Measurements from ENCODE around the gene PCSK1.

PCSK1 gene

DNA sequence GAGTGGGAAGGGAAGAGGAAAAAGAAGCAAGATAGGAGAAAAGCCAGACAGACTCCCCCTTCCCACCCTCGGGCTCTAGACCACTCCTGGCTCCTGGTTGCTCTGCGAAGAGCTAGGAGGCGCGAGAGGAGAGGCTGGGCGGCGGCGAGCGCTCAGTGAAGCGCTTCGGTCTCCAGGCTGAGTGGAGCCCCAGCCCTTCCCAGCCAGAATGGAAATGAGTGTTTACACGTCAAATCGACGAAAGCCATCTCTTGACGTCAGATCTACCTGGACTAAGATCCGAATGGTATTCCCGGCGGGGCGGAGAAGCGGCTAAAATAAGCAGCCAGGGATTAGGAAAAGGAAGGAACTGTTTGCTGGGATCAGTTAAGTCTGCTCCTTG lies at the start of gene PCSK1:
TSS of gene PCSK1 (minus strand) at position 183 of the 382 bp plus-strand sequence. CDS start 206 bp downstream, outside the sequence.
- peak; percentile 85 to 94 (median 91) for DNase-seq

GRCh38 chr5:96481867-96482266 lies 48.8 kb upstream of the PCSK1 start:
- no peak for DNase-seq

GRCh38 chr5:96481009-96481786 lies 48.1 kb upstream of the PCSK1 start:
- peak in 1 of 3 experiments; percentile 16 for DNase-seq

DNA sequence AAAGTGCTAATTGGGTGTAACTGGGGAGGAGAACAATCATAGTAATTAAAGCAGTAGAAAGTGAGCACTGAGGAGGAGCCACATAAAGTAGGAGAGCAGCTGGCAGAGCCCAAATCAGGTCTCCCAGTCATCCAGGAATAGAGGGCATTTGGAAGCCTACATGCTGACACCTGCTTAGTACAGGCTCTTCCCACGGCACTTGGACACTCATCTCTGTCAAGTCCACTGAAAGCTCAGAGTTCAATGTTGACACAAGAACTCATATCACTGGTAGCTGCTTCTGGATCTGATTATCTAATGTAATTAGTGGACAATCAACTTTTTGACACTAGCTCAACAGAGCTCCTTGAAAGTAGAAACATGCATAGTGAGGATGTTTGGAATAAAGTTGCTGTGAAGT lies 45.9 kb upstream of the PCSK1 start:
- peak in 1 of 3 experiments; percentile 41 for DNase-seq

DNA sequence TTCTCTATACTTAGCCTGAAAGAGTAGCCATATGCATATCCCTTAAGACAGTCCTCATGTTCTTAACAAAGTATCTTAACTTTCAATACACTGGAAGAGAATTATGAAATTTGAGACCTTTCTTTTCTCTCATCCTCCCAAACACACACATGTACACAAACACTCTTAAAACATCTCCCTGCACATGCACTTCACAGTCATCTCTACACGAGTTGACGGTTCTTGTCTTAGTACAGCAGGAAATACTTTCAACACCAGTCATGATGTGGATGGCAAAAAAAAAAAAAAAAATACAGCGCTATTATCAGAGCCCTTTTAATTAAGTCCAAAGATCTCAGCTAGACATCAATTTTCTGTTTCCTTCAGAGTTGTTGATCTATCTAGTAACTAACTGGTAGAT lies 43.6 kb upstream of the PCSK1 start:
- no peak for DNase-seq

DNA sequence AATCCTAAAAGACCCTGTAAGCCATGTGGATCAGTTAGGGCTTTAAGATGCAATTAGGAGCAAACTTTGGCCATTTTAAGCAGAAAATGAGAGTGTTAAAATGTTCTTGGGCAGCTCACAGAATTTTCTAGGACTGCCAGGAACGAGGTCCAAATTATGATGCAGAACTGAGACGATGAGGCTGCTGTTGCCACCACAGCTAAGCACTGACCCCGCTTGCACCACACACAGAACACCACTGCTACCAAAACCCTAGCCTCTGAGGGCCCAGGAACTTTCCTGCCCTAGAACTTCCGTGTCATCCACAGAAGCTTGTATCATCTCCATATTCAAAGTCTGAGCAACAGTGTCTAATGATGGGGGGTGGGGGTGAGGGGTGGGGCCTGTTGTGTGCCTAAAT lies 41.0 kb upstream of the PCSK1 start:
- no peak for DNase-seq

DNA sequence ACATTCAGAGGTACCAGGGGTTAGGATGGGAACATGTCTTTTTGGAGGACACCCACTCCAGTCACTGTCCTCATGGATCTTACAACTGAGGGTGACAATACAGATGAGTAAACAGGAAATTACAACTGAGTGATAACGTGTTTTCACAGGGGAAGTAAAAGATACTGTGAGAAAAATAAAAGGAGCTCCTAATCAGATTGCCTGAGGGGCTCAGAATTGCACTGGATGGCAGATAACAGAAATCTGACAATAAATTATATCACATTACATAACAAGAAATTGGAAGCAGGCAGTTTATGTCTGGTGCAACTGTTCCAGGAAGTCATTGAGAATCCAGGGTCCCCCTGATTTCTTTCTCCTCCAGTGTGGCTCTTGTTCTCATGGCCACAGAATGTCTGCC lies 40.1 kb upstream of the PCSK1 start:
- no peak for DNase-seq

- no peak for DNase-seq
Observed at GRCh38 chr5:96470785-96471184, 37.7 kb upstream of the PCSK1 start.

DNA sequence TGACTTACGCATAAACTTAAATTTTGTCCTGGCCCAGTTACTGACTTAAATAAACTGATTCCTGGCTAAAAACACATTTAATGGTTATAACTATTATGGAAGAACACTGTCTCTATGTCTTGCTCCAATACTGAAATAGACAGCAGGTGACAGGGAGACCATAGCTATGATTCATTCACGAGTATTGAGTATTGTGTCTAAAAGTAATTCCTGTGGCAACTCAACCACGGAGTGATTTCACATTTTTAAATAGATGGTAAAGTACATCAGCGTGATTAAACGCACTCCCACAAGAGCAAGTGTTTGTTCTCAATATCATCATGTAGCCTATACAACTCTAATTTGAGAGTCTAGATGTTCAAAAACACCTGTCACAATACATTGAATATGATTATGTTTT lies 35.9 kb upstream of the PCSK1 start:
- peak in 2 of 3 experiments; percentile 30 to 50 for DNase-seq

GRCh38 chr5:96463091-96463490 lies 30.0 kb upstream of the PCSK1 start:
- DNase-seq, result peak in 1 of 3 experiments; percentile 69

DNA sequence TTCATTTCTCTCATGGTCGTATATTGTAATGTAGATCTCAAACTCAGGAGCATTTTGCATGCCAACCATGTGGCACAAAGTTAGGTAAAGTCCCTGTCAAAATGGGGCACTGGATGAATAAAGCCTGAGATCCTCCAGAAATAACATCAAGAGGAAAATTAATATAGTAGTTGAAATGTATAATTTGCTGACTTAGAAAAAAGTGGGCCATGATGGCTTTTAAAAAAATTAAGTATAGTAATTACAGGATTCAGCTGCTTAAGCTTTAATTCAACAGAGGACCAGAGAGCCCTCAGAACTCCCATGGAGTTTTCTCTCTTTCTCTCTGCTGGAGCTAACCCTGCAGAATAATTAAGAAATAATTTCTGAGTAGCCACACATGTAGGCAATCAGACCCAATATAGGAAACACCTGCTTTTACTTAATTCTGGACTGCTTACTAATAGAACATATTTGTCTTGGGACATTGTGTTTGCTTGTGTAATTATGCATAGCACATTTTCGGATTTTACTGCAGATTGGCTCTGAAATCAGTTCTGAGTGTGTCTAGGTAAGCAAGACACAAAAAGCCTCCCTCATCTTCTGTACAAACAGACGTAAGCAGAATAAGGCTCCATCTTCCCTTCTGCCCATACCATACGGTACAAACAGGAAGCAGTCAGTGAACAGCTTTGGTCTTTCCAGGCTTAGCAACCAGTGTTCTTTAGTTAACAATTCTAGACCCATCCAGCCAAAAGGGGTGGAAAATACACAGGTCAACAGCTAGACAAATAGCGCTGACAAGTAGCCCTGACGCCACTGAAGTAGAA lies 26.5 kb upstream of the PCSK1 start:
- DNase-seq, result peak; percentile 53 to 97 (median 71)

GRCh38 chr5:96458176-96458575 lies 25.1 kb upstream of the PCSK1 start:
- DNase-seq, result no peak

DNA sequence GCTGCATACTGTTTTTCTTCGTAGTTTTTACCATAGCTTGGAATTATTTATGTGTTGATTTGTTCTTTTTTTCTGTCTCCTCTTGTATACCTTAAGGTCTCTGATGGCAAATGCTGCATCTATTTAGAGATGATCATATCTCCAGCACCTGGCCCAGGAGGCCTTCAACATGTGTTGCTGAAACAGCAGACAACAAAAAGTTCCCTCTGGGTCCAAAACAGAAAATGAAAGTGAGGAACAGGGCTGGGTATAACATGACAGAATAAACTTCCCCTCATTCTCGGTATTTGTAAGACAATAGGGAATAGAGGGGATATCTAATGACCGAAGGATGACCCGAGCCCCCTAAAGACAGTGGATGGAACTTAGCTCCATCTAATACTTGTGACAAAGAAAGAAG lies 22.7 kb upstream of the PCSK1 start:
- DNase-seq, result no peak

- no peak for DNase-seq
Observed at GRCh38 chr5:96453394-96453793, 20.3 kb upstream of the PCSK1 start.

- no peak for DNase-seq
Observed at GRCh38 chr5:96447949-96448348, 14.9 kb upstream of the PCSK1 start.

DNA sequence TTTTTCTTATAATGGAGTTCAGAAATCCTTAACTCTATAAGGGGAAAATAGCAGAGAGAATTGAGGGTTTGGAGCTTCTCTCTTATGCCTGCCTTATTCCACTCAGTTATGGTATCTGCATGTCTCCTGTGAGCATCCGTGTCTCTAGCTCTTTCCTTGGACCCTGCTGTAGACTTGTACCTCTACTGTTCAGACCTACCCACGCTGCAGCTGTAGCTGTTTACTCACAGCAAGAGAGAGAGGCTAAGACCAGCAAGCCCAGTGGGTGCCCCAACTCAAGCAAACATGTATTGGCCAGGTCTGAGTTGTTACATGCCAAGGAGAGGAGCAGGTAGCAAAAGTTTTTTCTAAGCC lies 7.1 kb upstream of the PCSK1 start:
- no peak for DNase-seq

- DNase-seq, result no peak
Observed at GRCh38 chr5:96439477-96440184, 6.6 kb upstream of the PCSK1 start.

- peak; percentile 48 to 96 (median 85) for DNase-seq
Observed at GRCh38 chr5:96434201-96434645, 1.2 kb upstream of the PCSK1 start.

GRCh38 chr5:96432216-96433065 lies 607 bp downstream of the PCSK1 start:
- DNase-seq, result peak; percentile 66 to 90 (median 81)

DNA sequence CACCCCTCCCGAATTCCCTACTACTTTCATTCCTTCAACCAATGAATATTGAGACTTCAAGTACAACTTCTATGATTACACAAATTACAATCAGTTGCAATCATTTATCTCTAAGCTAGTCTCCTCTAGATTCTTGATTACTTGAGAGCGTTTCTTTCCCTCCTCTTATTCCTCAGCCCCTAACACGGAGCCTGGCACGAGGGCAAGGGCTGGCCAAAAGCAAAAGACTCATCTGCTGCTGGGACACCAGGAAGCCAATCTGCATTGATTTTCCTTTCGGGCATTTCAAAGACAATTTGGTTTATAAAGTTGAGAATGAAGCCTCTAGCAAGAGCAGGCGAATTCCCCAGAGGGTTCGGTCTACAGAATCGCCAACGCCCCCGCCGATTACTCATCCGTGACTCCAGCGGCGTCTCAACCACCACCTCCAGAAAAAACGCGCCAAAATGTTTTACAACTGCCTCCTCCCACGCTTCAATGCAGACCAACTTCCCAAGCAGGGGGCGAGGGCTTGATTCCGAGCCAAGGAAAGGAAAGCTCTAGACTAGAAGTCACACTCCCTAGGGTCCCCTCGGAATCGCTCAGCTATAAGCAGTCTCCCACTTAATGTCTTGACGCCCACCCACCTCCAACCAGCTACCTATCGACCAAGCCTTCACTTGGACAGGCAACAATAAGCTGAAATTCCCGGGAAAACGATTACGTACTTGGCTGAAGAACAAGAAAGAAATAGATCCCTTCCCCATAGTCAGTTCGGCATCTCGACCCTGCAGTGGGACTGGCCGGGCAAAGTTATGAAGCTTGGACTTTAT lies 1.5 kb downstream of the PCSK1 start:
- DNase-seq, result peak; percentile 67 to 86 (median 72)

GRCh38 chr5:96427824-96428223 lies 5.2 kb downstream of the PCSK1 start:
- no peak for DNase-seq

DNA sequence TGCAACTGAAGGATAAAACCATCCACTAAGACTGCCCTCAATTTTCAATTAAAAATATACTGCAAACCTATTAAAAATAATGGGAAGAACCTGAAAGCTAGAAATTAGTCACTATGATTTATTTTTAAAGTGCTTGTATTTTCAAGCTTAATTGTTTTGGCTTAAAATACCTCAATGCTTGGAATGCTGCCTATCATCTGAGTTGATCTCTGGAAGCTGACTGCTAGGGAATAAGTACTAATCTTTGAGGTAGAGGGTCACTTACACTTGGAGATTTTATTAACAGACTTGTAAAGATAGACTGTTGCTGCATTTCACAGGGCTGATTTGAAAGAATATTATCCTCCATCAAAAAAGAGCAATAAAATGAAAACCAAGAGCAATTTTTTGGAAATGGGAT lies 6.2 kb downstream of the PCSK1 start:
- DNase-seq, result no peak
